ENCODE data around the gene INSRR.

The INSRR gene

DNA sequence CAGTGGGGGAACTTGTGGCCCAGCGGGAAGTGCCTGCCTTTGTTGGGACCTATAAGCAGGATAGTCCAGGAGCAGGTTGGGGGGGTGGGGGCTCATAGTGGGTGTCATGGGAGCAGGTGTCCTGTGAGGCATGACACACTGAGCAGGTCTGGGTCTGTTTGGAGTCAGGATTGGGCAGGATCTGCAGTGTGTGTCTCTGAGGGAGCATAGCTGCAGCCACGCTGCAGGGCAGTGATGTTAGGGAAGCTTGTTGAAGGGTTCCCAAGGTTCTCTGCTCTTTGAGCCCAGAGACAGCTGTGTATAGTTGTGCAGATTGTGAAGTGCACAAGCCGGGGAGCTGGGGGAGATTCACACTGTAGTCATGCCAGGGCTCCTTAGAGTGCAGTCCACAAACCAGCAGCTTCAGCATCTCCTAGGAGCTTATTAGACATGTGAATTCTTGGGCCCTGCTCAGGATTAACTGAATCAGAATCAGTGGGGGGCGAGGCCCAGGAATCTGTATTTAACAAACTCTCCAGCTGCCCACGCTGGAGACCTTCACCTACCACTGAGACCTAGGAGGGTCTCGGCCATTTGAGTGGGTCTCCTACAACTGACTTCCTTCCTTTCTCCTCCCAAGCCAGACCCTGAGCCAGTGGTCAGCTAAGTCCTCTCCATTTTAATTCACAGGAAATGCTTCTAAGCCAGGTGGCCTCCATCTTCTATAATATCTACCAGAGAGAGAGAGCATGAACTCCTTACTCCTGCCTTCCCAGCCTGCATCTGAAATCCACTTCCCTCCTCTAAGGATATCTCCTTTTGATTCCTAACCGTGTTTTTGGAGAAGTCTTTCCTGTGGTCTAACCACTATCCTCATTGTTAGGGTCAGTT, 11.1 kb downstream of the INSRR start:
- no peak for DNase-seq

GRCh38 chr1:156846643-156847042, 12.3 kb downstream of the INSRR start:
- DNase-seq, result no peak

GRCh38 chr1:156845953-156846545, 12.9 kb downstream of the INSRR start:
- DNase-seq, result no peak

DNA sequence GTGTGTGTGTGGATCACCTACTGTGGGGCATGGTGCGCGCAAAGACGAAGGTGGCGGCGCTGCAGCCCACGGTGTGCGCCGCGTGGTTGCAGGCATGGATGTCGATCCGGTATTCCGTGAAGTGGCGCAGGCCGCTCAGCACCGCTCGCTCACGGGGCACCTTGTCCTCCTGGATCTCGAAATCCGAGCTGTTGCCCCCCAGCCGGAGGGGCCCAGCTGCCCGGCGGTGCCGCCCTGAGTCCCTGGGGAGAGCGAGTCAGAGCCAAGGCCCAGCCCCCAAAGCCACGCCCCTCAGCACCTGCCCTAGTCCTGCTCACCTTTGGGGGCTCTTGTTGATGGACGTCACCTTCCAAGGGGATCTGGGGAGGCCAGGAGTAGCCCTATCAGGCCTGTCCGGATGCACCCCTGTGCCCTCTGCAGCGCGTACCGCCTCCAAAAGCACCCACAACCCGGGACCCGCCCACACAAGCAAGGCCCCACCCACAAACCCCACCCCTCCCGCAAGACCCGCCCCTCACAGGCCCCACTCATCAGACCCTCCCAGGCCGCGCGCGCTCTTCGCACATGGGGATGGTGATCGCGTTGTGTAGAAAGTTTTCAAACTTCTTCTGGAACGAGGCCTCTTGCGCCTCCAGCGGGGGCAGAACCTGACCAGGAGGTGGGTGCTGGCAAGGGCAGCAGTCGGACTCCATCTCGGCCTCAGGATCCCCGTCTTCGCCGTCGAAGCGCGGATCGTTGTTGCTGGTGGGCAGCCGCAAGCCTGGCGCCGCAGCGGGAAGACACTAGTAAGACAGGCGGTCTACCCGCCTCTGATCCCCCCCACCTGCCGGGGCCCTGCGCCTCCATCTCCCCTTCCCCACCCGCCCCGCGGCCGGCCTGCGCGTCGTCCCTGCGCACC, 13.6 kb downstream of the INSRR start:
- DNase-seq, result peak; percentile 15

DNA sequence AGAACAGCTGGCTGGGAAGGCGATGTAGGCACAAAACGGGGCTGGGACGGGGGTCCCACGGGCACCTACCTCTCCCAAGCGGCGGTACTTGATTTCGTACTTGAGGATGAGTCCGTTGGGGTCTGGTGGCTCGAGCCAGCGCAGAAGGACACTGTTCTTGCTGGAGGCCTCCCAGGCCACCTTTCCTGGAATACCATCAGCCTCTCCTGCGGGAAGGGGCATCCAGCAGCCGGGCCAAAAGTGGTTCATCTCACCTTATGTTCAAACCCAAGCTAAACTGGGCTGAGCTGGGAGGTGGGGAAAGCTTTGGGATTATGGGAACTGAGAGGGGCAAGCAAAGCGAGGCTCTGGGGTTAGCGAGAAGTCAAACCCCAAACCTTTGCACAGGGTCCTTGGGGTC, 14.3 kb downstream of the INSRR start:
- DNase-seq, result no peak

DNA sequence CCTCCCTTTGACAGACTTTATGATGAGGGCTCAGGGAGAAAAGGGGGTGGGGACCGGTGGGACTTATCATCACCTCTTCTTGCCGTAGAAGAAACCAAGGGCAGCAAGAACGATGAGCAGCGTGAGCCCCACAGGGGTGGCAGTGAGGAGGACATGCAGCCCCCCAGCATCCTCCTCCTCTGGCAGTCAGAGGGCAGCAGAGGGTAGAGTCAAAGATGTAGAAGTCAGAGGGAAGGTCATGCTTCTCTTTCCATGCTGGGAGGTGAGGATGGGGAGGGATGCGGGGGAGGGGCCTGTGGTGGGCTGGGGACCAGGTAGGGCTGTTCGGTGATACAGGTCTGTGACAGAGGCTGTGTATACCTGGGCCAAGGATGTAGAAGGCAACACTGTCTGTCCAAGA, 14.8 kb downstream of the INSRR start:
- DNase-seq, result no peak

DNA sequence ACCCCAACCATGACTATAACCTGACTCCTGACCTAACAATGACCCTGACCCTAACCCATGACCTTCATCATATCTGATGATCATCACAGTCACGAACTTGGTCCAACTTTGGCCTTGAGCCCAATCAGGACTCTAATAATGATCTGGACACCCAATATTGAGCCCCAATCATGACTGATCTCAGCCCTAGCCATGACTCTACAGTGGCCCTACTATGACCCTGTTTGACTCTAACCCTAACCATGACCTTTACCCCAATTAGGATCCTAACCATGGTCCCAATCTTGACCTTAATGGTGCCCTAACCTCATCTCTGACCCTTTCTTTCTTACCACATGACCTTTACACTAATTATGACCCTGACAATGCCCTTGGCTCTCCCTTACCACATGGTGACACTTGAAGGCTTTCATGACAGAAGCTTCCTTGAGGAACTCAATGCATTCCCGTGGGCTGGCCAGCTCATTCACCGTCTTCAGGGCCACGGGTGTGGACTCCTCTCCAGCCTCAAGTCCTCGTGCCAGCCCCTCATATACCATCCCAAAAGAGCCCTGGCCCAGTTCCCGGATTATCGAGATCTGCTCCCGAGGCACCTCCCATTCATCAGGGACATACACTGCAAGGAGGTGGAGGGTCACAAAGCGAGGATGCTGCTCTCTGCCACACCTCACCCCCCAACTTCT, 16.2 kb downstream of the INSRR start:
- no peak for DNase-seq

DNA sequence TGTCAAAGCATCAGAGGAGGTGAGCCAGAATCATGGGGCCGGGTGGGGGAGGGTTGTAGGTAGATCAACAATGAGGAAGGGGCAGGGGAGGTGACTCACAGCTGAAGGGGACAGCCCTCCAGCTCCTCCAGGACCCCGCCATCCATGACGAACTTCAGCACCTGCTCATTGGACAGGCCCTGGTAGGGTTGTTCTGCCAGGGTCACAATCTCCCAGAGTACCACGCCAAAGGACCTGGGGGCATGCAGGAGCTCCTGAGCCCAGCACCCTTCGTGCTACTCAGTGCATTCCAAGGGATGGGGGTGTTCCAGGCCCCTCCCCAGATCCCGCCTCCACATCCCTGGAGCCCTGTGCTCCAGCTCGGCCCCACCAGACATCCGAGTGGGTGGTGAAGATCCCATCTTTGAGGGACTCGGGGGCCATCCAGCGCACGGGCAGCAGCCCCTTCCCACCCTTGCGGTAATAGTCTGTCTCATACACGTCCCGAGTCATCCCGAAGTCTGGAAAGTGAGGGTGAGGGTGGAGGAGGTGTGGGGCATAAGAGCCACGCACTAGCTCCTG, 17.5 kb downstream of the INSRR start:
- DNase-seq, result no peak

DNA sequence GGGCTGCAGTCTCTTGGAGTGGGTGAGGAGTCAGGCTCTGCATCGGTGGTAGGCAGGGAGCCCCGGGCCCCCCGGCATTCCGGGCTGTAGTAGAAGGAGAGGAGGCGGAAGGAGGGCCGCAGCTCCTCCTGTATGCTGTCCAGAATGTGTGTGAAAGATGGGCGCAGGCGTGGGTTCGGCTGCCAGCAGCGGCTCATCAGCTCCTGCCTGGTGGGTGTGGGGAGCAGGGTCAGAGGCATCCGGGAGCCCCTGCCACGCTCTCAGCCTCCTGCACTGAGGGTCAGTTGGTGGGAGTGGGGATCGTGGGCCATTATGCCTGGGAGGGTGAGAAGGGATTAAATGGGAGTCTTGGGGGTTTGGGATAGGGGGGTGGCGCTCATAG, 18.0 kb downstream of the INSRR start:
- no peak for DNase-seq

- no peak for DNase-seq
These were observed 18.6 kb downstream of the INSRR start for GRCh38 chr1:156840186-156840897.

GRCh38 chr1:156839426-156840109, 19.3 kb downstream of the INSRR start:
- DNase-seq, result peak; percentile 37

- DNase-seq, result peak; percentile 49
These were observed 19.9 kb downstream of the INSRR start for GRCh38 chr1:156838972-156839371.

GRCh38 chr1:156836892-156837291, 22.0 kb downstream of the INSRR start:
- no peak for DNase-seq

- DNase-seq, result no peak
These were observed 22.8 kb downstream of the INSRR start for GRCh38 chr1:156836041-156836654.

GRCh38 chr1:156834322-156834721, 24.6 kb downstream of the INSRR start:
- DNase-seq, result no peak

DNA sequence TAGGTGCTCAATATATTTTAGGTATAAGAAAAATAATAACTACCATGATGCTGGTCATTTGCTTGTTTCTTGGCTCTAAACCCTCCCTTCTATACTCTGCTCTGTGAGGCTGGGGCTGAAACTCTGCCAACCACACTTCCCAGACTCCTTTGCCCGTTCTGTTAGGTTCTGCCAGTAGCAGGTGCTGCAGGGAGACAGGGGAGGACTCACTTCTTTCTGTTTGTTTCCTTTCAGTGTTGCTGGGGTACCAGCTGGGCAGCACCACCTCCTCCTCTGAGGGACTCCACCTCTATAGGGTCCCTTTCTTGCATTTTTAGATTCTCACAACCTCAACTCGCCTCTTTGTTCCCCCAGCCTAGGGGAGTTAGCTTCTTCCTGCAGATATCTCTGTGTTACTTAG, 25.3 kb downstream of the INSRR start:
- peak; percentile 28 for DNase-seq

- DNase-seq, result no peak
These were observed 26.5 kb downstream of the INSRR start for GRCh38 chr1:156832434-156832833.

- DNase-seq, result no peak
These were observed 30.4 kb downstream of the INSRR start for GRCh38 chr1:156828400-156829124.

DNA sequence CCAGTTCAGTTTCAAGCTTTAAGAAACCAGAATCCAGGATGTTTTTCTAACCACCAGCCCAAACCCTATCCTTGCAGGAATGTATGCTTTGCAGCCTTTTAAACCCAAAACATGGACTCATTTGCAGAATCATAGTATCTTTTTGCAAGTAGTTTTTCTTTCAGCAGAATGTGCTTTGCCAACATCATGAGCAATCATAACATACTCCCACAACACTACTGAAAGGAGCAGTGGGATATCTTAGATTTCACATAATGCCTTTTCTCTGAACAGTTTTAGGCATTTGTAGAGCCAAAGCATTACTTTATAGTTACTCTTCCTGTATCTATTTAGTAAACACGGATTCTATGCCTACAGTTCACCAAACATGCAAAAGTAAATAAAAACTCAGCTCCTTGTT, 32.3 kb downstream of the INSRR start:
- DNase-seq, result no peak

- no peak for DNase-seq
These were observed 35.6 kb downstream of the INSRR start for GRCh38 chr1:156823210-156823790.
